NCI-H1092 treated with DMSO at 0.1 percent for 48 hours (cell line): ENCODE measurements around the gene NEURL3.
"Not testable (repeated sequence)": the region's sequence is repeated elsewhere in the genome, so short reads cannot be mapped to it uniquely, and the experiment has no call there.

Experiments used
- DNase-seq: peaks from one replicate; lab custom pipeline; 2025; lab: John Stamatoyannopoulos, UW

The NEURL3 gene

GRCh38 chr2:96505231-96505889, at the start of gene NEURL3:
Gene NEURL3, minus strand, starts transcription at chr2:96505357. Its CDS starts 71 bp downstream, at chr2:96505286.
- no peak for DNase-seq

GRCh38 chr2:96554293-96555145, 49.4 kb upstream of the NEURL3 start:
- DNase-seq, result peak; percentile 24

GRCh38 chr2:96553957-96554292, 48.8 kb upstream of the NEURL3 start:
- not testable (repeated sequence) for DNase-seq

GRCh38 chr2:96553176-96553956, 48.2 kb upstream of the NEURL3 start:
- DNase-seq, result no peak

- no peak for DNase-seq
Observed at GRCh38 chr2:96552315-96553175, 47.4 kb upstream of the NEURL3 start.

GRCh38 chr2:96551605-96552314, 46.6 kb upstream of the NEURL3 start:
- DNase-seq, result no peak

- DNase-seq, result no peak
Observed at GRCh38 chr2:96550787-96551604, 45.8 kb upstream of the NEURL3 start.

- no peak for DNase-seq
Observed at GRCh38 chr2:96549967-96550786, 45.0 kb upstream of the NEURL3 start.

- no peak for DNase-seq
Observed at GRCh38 chr2:96549466-96549785, 44.3 kb upstream of the NEURL3 start.

GRCh38 chr2:96548558-96549465, 43.7 kb upstream of the NEURL3 start:
- DNase-seq, result no peak

- no peak for DNase-seq
Observed at GRCh38 chr2:96547731-96548171, 42.6 kb upstream of the NEURL3 start.

GRCh38 chr2:96547203-96547641, 42.1 kb upstream of the NEURL3 start:
- no peak for DNase-seq

GRCh38 chr2:96546797-96547196, 41.6 kb upstream of the NEURL3 start:
- no peak for DNase-seq

- DNase-seq, result no peak
Observed at GRCh38 chr2:96546321-96546720, 41.2 kb upstream of the NEURL3 start.

- no peak for DNase-seq
Observed at GRCh38 chr2:96542357-96542977, 37.3 kb upstream of the NEURL3 start.

GRCh38 chr2:96541398-96542152, 36.4 kb upstream of the NEURL3 start:
- no peak for DNase-seq

GRCh38 chr2:96540136-96540535, 35.0 kb upstream of the NEURL3 start:
- no peak for DNase-seq
